Keratinocyte (primary cell): ENCODE data around the gene ZNF79.

Experiments
- CTCF ChIP-seq, 3 experiments: IDR thresholded peaks in 1 of 3; conservative IDR thresholded peaks in 1 of 3; optimal IDR thresholded peaks in 1 of 3; 2 replicates in 2 of 3; 3 replicates in 1 of 3; pipeline versions ENCODE3 to v1.5.1; 2011; ENCODE audit warnings: low read length in 3 of 3, mild to moderate bottlenecking in 3 of 3, moderate library complexity in 2 of 3, control low read depth in 1 of 3, inconsistent platforms in 1 of 3; ENCODE audit not compliant: insufficient read depth in 2 of 3; ENCODE audit errors: extremely low read depth in 1 of 3
- EZH2 ChIP-seq: IDR thresholded peaks from one replicate; pipeline ENCODE4 v1.6.1; 2012; ENCODE audit warnings: inconsistent platforms, mild to moderate bottlenecking, low read length, moderate library complexity

DNA sequence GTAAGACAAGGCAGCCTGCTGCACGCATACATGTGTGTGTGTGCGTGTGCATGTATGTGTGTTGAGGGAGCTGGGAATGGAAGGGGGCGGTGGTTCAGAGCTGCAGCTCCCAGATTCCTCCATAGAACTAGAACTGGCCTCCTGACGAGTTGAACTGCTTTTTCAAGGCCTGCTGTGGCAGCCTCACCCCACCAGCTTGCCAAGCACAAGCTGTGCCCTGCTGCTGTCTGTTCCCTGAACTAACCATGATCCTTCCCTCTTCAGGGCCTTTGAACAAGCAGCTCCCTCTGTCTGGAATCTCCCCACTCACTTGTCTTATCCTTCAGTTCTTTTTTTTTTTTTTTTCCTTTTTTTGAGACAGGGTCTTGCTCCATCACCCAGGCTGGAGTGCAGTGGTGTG is 49.8 kb downstream of the ZNF79 start:
- TF ChIP-seq CTCF (optimal IDR thresholded peaks at IDR 0.05 in 1 of 3, IDR thresholded peaks at IDR 0.05 in 1 of 3, conservative IDR thresholded peaks at IDR 0.05 in 1 of 3; ENCODE audit: extremely low read depth in 1 of 3, insufficient read depth in 2 of 3, low read length in 3 of 3) (no peak), EZH2 (no peak)
